G401 (cell line): Measurements from ENCODE around the gene DNAJA3. TPM values are rescaled to one million over a fixed set of nuclear protein-coding genes. Genes with fewer than 3 reads are reported as not detected.
"Not testable (repeated sequence)": the region's sequence is repeated elsewhere in the genome, so short reads cannot be mapped to it uniquely, and the experiment has no call there.

ENCODE experiments used
- DNase-seq: peaks from one replicate; pipeline ENCODE4 v3.0.0-alpha.2; 2015; ENCODE audit warnings: low spot score
- in situ Hi-C: cut with HindIII; loops from 2 replicates; pipeline ENCODE4 v1.10.0; 2016; ENCODE audit warnings: low sequenced_read_pairs, mixed read lengths
- total RNA-seq: library from RNA; depleted of rRNA; stranded (reverse); fragments of >200 nt; shearing (Covaris generic); gene quantifications from 2 replicates; pipeline ENCODE4 v1.2.3, GENCODE V29; 2014

Gene DNAJA3
- total RNA-seq, 1 experiment from 2014 or later: 89.7 TPM

DNA sequence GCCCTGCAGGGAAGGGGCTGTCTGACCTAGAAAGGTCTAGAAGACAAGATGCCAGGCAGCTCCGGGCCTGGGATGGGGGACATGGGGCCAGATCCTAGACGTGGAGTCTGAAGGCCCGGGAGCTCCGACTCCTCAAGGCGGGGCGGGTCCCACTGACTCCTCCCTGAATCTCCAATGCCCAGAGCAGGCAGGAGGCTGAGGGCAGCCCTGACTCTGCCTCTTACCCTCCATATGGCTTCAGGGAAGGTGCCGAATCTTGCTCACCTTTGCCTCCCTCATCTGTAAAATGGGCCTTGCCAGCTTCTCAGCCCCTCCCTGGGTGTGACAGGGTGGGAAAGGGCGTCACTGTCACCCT, 39.2 kb upstream of the DNAJA3 start:
- DNase-seq: no peak
- in situ Hi-C loops: no loop called here

DNA sequence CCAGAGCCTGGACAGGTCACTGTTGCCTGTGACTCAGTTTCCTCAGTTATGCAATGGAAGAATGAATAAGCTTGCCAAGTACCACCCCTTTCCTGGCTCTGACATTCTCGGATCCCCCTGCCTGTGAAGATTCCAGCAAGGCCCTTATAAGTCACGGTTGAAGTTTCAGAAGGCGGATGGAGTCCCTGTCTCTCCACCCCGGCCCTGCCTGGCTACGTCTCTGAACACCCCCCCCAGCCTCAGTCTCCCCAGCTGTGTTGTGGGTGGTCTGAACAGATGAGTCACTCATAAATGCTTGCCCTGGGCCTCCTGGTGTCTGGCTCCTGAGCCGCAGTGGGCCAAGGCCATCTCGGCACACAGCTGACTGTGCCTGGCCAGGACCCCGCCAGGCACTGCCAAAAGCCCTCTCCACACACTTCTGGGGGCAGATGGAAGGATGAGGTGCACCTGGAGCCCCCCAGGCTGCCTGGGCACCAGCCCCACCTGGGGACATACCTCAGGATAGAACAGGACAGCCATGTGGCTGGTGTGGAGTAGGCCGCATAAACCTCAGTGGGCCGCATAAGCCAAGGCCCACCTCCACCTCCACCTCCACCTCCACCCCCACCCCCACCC, 38.6 kb upstream of the DNAJA3 start:
- DNase-seq: no peak
- in situ Hi-C loops: no loop called here

DNA sequence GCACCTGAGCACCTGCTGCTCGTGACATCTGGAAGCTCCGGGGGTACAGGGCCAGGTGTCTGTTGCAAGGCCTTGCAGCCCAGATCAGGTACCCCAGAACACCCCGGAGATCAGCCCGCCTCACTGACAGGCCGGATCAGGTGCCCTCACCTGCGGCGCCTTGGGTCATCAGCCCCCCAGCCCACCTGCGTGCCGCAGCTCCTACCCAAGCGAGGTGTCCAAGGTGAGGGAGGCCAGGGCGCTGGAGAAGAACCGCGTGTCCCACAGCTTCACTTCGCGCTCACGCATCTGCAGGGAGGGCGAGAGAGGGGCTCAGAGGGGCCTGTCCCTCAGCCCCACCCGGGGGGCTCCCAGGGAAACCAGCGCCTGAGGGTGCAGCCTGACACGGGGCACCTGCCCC, 37.9 kb upstream of the DNAJA3 start:
- in situ Hi-C loops: no loop called here
- no peak for DNase-seq

DNA sequence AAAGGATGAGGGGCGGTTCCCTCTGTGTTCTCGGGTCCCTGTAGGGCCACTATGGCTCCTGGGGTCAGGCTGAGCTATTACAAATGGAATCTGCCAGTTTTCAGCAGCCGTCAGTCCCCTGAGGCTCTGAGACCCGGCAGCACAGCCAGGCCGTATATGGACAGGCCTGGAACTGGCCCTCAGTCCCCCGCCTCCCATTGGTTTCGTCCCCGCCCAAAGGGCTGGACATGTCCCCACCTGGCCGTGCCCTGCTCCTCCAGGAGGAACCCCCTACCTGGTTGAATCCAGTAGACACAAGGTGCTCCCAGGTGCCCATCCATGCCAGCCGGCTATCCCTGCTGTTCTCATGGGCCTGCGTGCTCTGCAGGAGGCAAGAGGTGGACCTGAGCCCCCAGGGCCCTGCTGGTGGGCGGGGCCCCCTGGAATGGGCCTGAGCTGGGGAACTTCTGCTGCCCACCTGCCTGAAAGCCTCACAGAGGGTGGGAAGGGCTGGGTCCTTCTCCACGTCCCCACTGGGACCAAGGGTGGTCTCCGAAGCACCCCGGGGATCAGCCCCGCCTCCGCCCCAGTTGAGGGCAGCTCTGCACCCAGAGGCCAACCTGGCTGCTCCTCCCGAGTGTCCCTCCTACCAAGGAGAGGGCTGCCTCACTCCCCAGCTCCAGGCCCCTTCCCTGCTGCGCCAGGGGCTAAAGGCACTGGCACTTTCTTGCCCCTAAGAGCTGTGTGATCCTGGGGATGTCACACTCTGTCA, 37.2 kb upstream of the DNAJA3 start:
- no peak for DNase-seq
- in situ Hi-C loops: no loop called here

DNA sequence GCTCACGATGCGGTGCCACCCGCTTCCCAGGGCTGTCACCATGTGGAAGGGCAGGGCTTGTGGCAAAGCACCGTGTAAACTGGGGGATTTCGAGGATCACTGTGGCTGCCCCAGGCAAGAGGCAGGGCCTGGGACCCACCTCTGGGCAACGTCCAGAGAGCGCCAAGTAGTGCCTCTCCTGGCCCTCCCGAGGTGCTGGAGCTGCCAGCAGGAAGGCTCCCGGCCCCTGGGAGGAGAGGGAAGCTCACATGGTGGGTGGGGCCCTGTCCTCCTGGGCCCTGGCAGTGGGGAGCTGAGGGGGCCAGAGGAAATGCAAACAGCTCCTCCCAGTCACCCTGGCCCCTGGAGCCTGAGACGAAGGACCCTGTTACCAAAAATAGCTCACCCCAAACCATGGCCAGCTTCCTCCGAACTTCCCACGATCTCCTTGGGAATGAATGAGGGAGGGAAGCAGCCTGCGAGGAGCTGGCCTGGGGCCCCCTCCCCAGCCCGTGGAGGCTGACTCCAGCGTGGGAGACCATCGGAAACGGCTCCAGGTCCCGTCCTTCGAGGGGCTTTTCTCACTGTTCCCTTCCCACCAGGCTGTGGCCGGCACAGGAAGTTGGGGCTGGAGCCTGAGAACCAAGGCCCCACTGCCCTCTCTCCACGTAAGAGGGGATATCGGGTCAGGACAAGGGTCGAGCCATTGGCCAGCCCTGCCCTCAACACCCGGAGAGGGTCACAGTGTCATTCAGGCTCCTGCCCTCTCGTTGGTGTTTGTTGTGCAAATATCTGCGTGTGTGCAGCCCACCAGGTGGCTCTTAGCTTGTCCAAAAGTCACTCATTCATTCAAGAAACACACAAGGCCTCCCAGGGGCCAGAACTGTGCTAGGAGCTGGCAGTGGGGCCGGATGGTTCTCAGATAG, 36.4 kb upstream of the DNAJA3 start:
- in situ Hi-C loops: no loop called here
- DNase-seq: no peak

DNA sequence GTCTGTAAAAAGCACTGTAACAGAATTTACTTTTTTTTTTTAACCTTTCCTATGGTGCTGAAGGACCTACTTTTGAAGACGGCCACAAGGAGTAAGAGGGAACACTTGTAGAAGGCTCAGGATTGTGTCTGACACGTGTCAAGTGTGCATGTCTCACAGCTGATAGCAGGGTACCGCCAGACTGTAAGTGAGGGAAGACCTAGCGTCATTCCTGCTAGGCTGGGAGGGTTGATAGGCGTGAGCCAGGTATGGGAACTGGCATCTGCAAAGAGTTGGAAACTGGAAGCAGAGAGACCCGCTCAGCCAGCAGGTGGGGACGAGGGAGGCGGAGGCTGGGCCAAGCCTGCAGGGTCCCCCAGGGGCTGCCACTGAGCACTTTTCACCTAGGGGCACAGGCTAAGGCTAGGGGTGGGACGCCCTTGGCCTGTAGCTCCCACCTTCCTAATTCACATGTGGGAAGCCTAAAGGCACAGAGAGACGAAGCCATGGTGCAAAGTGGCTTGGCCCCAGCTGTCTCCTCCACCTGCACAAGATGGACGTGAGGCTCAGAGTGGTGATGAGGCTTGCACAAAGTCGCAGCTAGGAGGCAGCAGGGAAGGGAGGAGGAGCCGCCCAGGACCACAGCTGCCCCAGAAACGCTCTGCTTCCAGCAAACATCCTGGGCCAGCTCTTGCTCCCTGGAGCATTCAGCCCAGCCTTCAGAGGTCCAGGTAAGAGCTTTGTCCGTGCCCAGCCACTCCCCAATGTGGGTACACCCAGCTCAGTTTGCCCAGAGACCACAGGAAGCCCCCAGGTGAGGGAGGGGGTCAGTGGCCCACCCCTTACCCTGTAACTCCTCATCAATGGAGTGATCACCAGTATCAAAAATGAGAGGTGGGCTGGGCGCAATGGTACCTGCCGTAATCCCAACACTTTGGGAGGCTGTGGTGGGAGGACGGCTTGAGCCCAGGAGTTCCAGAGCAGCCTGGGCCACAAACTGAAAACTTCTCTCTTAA, 35.1 kb upstream of the DNAJA3 start:
- in situ Hi-C loops: no loop called here
- no peak for DNase-seq

DNA sequence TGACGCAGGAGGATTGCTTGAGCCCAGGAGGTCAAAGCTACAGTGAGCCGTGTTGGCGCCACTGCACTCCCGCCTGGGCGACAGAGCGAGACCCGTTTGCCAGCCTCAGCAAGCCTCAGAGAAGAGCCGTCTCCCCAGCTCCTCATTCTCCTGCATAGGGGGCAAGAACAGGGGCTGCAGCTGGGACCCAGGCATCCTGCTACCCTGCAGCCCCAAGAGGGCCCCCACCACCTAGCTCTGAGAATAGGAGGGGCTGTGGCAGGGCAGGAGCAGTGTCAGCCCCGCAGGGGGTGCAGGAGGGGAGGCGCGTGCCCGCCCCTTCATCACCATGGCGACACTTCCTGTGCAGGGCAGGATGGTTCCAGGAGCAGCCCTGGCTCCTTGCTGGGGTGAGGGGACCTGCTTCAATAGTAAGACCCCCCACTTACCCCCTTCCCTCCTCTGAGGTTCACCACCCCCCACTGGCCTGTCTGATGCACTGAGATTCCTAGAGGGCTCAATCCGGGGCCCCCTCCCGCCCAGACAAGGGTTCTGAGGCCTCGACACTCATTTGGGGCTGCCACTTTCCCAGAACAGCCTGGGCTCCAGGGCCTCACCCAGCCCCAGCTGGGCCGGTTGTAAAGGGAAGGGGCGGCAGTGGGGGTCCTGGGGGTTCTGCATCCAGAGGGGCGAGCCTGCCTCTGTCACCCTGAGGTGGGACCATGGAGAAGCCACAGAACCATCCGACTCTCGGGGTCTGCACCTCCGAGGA, 33.9 kb upstream of the DNAJA3 start:
- in situ Hi-C loops: no loop called here
- no peak for DNase-seq

DNA sequence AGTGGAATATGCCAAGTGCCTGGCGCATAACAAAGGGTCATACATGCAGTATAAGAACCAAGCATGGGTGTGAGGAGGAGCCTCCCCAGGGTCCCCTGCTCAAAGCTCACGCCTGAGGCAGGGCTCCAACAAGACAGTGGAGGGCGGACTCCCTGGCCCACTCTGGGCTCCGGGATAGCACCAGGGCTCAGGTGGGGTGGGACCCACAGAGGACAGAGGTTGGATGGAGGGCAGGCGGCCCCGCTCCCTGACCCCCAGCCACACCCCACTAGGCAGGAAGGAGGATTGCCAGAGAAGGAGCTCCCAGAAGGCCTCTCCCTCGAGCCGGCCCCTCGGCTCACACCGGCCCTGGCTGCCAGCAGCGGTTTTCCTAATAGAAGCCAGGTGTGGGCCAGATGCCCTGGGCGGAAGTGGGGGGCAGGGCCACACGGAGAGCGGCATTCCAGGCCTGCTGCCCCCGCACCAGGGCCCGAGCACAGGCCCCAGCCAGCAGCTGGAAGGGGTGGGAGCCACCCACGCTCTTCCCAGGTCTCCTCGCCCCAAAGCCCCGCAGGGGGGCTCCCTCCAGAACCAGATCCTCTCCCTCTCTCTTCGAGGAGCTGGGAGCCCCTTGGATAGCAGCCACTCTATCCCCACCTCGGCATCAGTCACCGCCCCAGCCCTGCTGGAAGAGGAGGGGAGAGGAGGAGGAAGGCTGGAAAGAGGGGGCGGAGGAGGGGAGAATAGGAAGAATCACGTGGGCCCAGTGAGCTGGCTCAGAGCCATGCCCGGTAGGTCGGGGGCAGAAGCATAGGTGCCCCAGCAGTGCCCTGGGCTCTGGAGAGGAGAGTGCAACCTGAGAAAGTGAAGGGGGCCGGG, 33.1 kb upstream of the DNAJA3 start:
- in situ Hi-C loops: no loop called here
- no peak for DNase-seq

DNA sequence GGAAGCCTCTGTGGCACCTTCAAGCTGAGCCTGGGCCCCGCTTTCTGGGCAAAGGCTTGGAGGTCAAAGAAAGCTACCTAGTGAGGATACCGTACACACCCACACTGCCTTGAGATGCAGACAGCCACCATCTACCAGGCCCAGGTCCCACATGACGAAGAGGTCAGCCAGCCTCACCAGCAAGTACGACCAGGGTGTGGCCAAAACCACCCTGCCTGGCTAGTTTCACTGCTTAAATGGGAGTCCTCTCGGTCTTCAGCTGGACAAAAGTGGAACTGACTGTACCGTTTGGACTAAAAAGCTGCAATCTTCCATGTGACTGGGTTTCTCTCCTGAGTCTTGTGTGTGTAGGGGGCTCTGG, 32.4 kb upstream of the DNAJA3 start:
- in situ Hi-C loops: no loop called here
- DNase-seq: no peak

DNA sequence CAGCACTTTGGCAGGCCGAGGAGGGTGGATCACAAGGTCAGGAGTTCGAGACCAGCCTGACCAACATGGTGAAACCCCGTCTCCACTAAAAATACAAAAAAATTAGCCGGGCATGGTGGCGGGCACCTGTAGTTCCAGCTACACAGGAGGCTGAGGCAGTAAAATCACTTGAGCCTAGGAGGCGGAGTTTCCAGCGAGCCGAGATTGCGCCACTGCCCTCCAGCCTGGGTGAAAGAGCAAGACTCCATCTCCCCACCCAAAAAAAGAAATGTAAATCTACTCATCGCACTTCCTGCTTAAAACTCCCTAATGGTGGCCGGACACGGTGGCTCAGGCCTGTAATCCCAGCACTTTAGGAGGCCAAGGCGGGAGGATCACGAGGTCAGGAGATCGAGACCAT, 31.8 kb upstream of the DNAJA3 start:
- DNase-seq, in situ Hi-C loops: not testable (repeated sequence)

DNA sequence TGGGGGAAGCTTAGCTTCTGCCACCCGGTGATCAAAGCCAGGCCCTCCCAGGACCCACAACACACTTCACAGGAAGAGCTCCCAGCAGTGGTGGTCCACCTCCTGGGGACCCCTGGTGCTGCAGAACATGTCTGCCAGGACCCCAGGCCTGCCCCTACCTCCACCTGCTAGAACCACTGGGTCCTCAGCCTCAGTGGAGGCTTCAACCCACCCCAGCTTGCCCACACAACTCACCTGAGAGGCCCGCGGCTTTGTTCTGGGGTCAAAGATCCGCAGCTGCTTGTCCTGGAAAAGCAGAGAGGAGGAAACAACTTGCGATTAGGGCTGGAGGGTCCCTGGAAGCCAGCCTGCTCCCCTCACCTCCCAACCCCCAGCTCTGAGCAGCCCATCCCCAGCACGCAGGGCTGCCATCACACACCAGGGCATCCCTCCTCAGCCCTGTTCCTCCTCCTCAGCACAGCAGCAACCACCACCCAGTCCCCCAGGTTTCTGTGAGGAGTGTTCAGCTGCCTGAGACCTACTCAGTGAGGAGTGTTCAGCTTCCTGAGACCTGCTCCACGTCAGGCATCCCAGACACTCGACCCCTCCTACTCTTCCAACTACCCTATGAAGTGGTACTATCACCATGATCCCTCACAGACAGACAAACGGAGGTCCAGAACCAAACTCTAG, 30.5 kb upstream of the DNAJA3 start:
- in situ Hi-C loops: no loop called here
- DNase-seq: no peak

DNA sequence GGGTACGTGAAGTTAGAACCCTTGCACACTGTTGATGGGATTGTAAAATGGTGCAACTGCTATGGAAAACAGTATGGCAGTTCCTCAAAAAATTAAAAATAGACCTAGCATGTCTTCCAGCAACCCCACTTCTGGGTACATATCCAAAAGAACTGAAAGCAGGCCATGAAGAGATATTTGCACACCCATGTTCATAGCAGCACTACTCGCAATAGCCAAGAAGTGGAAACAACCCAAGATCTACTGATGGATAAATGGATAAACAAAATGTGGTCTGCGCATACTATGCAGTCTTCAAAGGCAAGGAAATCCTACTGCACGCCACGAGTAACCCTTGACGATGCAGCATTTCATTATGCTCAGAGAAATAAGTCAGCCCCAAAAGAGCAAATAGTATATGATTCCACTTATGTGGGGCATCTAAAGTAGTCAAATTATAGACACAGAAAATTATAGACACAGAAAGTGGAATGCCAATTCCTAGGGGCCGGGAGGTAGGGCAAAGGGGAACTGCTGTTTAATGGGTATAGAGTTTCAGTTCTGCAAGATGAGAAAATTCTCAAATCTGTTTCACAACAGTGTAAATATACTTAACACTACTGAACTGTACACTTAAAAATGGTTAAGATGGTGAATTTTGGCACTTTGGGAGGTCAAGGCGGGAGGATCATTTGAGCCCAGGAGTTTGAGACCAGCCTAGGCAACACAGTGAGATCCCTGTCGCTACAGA, 26.5 kb upstream of the DNAJA3 start:
- in situ Hi-C loops: no loop called here
- no peak for DNase-seq

DNA sequence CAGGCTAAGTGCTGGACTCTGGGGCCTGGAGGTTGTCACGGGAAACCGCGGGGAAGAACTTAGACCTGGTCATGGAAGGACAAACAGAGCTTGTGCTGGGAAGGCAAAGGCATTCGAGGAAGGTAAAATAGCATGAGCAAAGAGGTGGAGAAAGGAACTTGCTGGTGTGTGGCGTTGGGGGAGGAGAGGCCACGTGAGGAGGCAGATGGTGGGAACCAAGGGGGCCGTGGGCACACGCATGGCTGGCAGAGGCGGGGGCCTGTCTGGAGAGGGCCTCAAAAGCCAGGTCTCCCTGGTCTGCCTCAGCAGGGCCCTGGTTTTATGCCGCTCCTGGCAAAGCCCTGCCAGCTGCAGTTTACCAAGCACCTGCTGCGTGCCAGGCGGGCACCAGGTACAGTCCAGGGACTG, 24.6 kb upstream of the DNAJA3 start:
- DNase-seq: peak; percentile 58
- in situ Hi-C loops: no loop called here

DNA sequence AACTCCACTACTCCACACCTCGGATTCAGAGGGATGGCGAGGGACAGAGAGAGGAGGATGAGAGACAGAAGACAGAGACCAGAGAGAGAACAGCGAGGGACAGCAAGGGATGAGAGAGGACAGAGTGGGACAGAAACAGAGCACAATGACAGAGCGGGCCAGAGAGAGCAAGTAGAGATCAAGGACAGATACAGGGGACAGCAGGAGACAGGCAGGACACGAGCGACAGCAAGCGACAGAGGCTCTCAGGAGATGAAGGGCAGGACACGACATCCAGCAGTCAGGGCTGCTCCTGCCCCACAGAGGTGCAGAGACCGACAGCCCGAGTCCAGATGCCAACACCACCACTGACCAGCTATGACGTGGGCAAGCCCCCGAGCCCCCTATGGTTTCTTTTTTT, 24.2 kb upstream of the DNAJA3 start:
- in situ Hi-C loops: no loop called here
- no peak for DNase-seq

DNA sequence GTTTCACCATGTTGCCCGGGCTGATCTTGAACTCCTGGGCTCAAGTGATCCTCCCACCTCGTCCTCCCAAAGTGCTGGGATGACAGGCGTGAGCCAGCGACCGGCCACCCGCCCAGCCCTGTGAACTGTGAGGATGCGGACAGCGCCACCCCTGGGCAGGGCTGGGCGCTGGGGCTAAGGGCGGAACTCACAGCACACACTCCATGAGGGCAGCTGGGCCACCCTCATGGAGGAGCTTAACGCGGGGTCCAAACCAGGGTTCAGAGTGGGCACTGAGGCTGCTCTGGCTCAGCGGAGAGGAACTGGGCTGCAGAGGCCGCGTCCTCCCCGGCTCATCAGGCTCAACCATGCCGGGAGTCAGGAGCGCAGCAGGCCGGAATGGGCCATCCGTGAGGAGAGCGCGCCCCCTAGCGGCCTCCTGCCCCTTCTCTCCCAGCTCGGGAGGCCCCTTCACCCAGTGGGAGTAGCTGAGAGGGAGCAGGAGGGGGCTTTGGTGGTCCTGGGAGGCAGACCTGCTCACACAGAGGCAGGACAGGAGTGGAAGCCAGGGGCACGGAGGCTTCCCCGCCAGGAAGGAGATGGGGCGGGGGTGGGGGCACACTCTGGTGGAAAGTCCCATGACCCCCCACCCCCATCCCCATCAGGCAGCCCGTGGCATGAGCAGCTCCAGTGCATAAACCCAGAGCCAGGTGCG, 23.1 kb upstream of the DNAJA3 start:
- peak; percentile 81 for DNase-seq
- in situ Hi-C loops: no loop called here
